Measurements from ENCODE around the gene USP11. TPM values are rescaled to one million over a fixed set of nuclear protein-coding genes. Genes with fewer than 3 reads are reported as not detected.

USP11 gene
- total and polyA plus RNA-seq, 2 donors, result 45.6 to 52.5 TPM

Small RNAs within 50 kb of the gene (small RNA-seq; reads per million reads assigned to genes)
- gene RN7SL785P, result not detected

Other genes starting within 250 kb of the USP11 start
- gene RGN, start 154.6 kb upstream of the USP11 start, total RNA-seq, result 4.8 TPM
- gene RGN, start 154.6 kb upstream of the USP11 start, polyA plus RNA-seq, result 7.2 TPM
- gene NDUFB11, start 88.3 kb upstream of the USP11 start, total RNA-seq, result 47.5 TPM
- gene NDUFB11, start 88.3 kb upstream of the USP11 start, polyA plus RNA-seq, result 73.6 TPM
- 22.4 TPM for gene RBM10, start 87.8 kb upstream of the USP11 start, total RNA-seq
- 34.7 TPM for gene RBM10, start 87.8 kb upstream of the USP11 start, polyA plus RNA-seq
- 61.0 TPM for gene UBA1, start 39.2 kb upstream of the USP11 start, total RNA-seq
- 119 TPM for gene UBA1, start 39.2 kb upstream of the USP11 start, polyA plus RNA-seq
- gene CDK16, start 14.3 kb upstream of the USP11 start, total RNA-seq, result 49.1 TPM
- 56.8 TPM for gene CDK16, start 14.3 kb upstream of the USP11 start, polyA plus RNA-seq
- gene ZNF157, start 137.6 kb downstream of the USP11 start, total RNA-seq, result 0.53 TPM
- gene ZNF157, start 137.6 kb downstream of the USP11 start, polyA plus RNA-seq, result 0.10 TPM